ENCODE measurements around the gene LGR4.

- TF ChIP-seq ELF4 (IDR thresholded peaks at IDR 0.05) = no peak
- TF ChIP-seq HDGF (IDR thresholded peaks at IDR 0.05; ENCODE audit: borderline replicate concordance) = no peak
- TF ChIP-seq NFRKB (IDR thresholded peaks at IDR 0.05) = no peak
- no peak for TF ChIP-seq FOXA1 (IDR thresholded peaks at IDR 0.05)
- TF ChIP-seq BHLHE40 (IDR thresholded peaks at IDR 0.05; ENCODE audit: borderline replicate concordance) = no peak
- no peak for TF ChIP-seq SUZ12 (IDR thresholded peaks at IDR 0.05)
Observed at GRCh38 chr11:27453701-27454100, 18.9 kb downstream of the LGR4 start.

Data from HEK293T (cell line).